Liver (tissue), 9 donors: ENCODE measurements around the gene NEAT1. TPM values are rescaled to one million over a fixed set of nuclear protein-coding genes. Genes with fewer than 3 reads are reported as not detected.

Experiments
- DNase-seq: peaks from one replicate; pipeline ENCODE4 v3.0.0-alpha.2; 2017; ENCODE audit warnings: low spot score
- H3K27ac ChIP-seq, 2 donors: one replicate each; pipeline ENCODE4 v1.7.0; 2013; ENCODE audit warnings: inconsistent platforms in 2 of 2, low read length in 2 of 2, control low read depth in 1 of 2, low read depth in 1 of 2, mild to moderate bottlenecking in 1 of 2
- H3K27me3 ChIP-seq, 4 donors: one replicate each; pipeline versions ENCODE4 v1.6.1 to v1.7.0; 2013; ENCODE audit warnings: low read length in 3 of 4, inconsistent platforms in 1 of 4, mild to moderate bottlenecking in 1 of 4, moderate library complexity in 1 of 4; ENCODE audit not compliant: control insufficient read depth in 4 of 4, insufficient read depth in 4 of 4
- H3K36me3 ChIP-seq, 4 donors: one replicate each; pipeline versions ENCODE4 v1.6.1 to v1.7.0; 2013; ENCODE audit warnings: low read length in 3 of 4, mild to moderate bottlenecking in 3 of 4, low read depth in 1 of 4, moderate library complexity in 1 of 4; ENCODE audit not compliant: control insufficient read depth in 4 of 4, insufficient read depth in 3 of 4
- H3K4me1 ChIP-seq, 4 donors: one replicate each; pipeline versions ENCODE4 v1.6.1 to v1.7.0; 2013; ENCODE audit warnings: low read length in 3 of 4, mild to moderate bottlenecking in 3 of 4, moderate library complexity in 1 of 4; ENCODE audit not compliant: control insufficient read depth in 4 of 4, insufficient read depth in 4 of 4
- H3K4me3 ChIP-seq, 3 donors: one replicate each; pipeline versions ENCODE4 v1.6.1 to v1.7.0; 2013; ENCODE audit warnings: low read length in 3 of 3, control low read depth in 1 of 3, low read depth in 1 of 3, mild to moderate bottlenecking in 1 of 3
- H3K9ac ChIP-seq, 2 donors: one replicate each; pipeline ENCODE4 v1.7.0; 2013; ENCODE audit warnings: low read length in 2 of 2, mild to moderate bottlenecking in 2 of 2, moderate library complexity in 2 of 2, control low read depth in 1 of 2, low read depth in 1 of 2
- H3K9me3 ChIP-seq, 4 donors: one replicate each; pipeline versions ENCODE4 v1.6.1 to v1.7.0; 2013; ENCODE audit warnings: low read length in 3 of 4; ENCODE audit not compliant: control insufficient read depth in 4 of 4
- CTCF ChIP-seq: fragments of 150-350 bp; IDR thresholded peaks from 2 replicates; pipeline ENCODE4 v1.5.1; 2017; ENCODE audit warnings: improper control_type of control experiment, low read depth, low read length; ENCODE audit not compliant: missing input control
- EGR1 ChIP-seq, 2 donors: IDR thresholded peaks; 2 replicates each; pipeline ENCODE4 v1.6.1; 2016 to 2018; ENCODE audit warnings: antibody characterized with exemption in 2 of 2, low read depth in 2 of 2
- FOXA1 ChIP-seq: IDR thresholded peaks from 2 replicates; pipeline ENCODE4 v1.6.1; 2016; ENCODE audit warnings: antibody characterized with exemption
- FOXA2 ChIP-seq: IDR thresholded peaks from 2 replicates; pipeline ENCODE4 v1.6.1; 2016; ENCODE audit warnings: antibody characterized with exemption
- GABPA ChIP-seq, 2 donors: IDR thresholded peaks in 1 of 2; conservative IDR thresholded peaks in 1 of 2; 2 replicates each; pipeline ENCODE4 v1.6.1; 2016; ENCODE audit warnings: antibody characterized with exemption in 2 of 2, mild to moderate bottlenecking in 1 of 2, moderate library complexity in 1 of 2
- HNF4A ChIP-seq, 2 donors: conservative IDR thresholded peaks; 2 replicates each; pipeline ENCODE4 v1.6.1; 2016; ENCODE audit warnings: antibody characterized with exemption in 2 of 2, mild to moderate bottlenecking in 2 of 2
- HNF4G ChIP-seq: IDR thresholded peaks from 2 replicates; pipeline ENCODE4 v1.6.1; 2016; ENCODE audit warnings: antibody characterized with exemption
- JUND ChIP-seq, 2 donors: IDR thresholded peaks; 2 replicates each; pipeline ENCODE4 v1.6.1; 2016; ENCODE audit warnings: antibody characterized with exemption in 2 of 2
- NR2F2 ChIP-seq: IDR thresholded peaks from 2 replicates; pipeline ENCODE4 v1.6.1; 2016; ENCODE audit warnings: antibody characterized with exemption
- RAD21 ChIP-seq, 2 donors: IDR thresholded peaks; 2 replicates each; pipeline ENCODE4 v1.6.1; 2016; ENCODE audit warnings: antibody characterized with exemption in 2 of 2, mild to moderate bottlenecking in 2 of 2
- REST ChIP-seq: IDR thresholded peaks from 2 replicates; pipeline ENCODE4 v1.6.1; 2016; ENCODE audit warnings: antibody characterized with exemption, mild to moderate bottlenecking
- RXRA ChIP-seq, 2 donors: IDR thresholded peaks; 2 replicates each; pipeline ENCODE4 v1.6.1; 2017 to 2018; ENCODE audit warnings: antibody characterized with exemption in 2 of 2, mild to moderate bottlenecking in 1 of 2
- SP1 ChIP-seq: IDR thresholded peaks from 2 replicates; pipeline ENCODE4 v1.6.1; 2018; ENCODE audit warnings: antibody characterized with exemption, mild to moderate bottlenecking
- TAF1 ChIP-seq: conservative IDR thresholded peaks from 2 replicates; pipeline ENCODE4 v1.6.1; 2016; ENCODE audit warnings: antibody characterized with exemption, mild to moderate bottlenecking
- ZBTB33 ChIP-seq: IDR thresholded peaks from 2 replicates; pipeline ENCODE4 v1.6.1; 2016; ENCODE audit warnings: antibody characterized with exemption
- WGBS: extraction: QIAGEN DNeasy Blood & Tissue Kit; methylation state at CpG from one replicate; pipeline ENCODE4 v1.1.7; 2013; 5-methylcytosine and 5-hydroxymethylcytosine counted together
- polyA plus RNA-seq, 2 donors: library from polyadenylated mRNA; stranded (reverse) in 1 of 2; unstranded in 1 of 2; fragments of 200-250 nt in 1 of 2; fragments of >200 nt in 1 of 2; fragmentation: Nextera tagmentation in 1 of 2; extraction: Ambion mirVana in 1 of 2; gene quantifications; one replicate each; pipeline versions ENCODE4 v1.2.1 to v1.2.3, GENCODE V29; 2013 to 2015
- total RNA-seq, 2 donors: library from RNA; depleted of rRNA; stranded (reverse); fragments of >200 nt; gene quantifications; one replicate each; pipeline ENCODE4 v1.2.3, GENCODE V29; 2014
- TF ChIP-seq, protein P1 (sequence below): IDR thresholded peaks from 2 replicates; pipeline ENCODE4 v1.6.1; 2016; ENCODE audit warnings: antibody characterized with exemption
- TF ChIP-seq, protein P2 (sequence below): IDR thresholded peaks from 2 replicates; pipeline ENCODE4 v1.6.1; 2016; ENCODE audit warnings: antibody characterized with exemption
- donor health status: healthy.
- donor health status: healthy.
- donor health status: healthy.
- donor health status: healthy.
- donor health status: healthy.

Gene NEAT1
- total and polyA plus RNA-seq, 4 donors: 29.6 to 1,968 (median 80.8) TPM

GRCh38 chr11:65445604-65446445 is 23.2 kb downstream of the NEAT1 start:
- Histone ChIP-seq H3K4me1 (peaks cover 0 to 3% (median 0%) of the 10 kb centered on the region in 4 donors), H3K4me3 (no peak overlapping the region), H3K9ac (no peak overlapping the region), H3K9me3 (no peaks in the 10 kb centered on the region), H3K27ac (peak overlapping the region; percentile 46 to 53), H3K36me3 (peaks cover 0 to 5% (median 3%) of the 10 kb centered on the region in 4 donors), H3K27me3 (no peaks in the 10 kb centered on the region)
- 60% methylated on average over 11 of the region's 11 CpGs for WGBS
- DNase-seq: no peak
- TF ChIP-seq, protein P1, sequence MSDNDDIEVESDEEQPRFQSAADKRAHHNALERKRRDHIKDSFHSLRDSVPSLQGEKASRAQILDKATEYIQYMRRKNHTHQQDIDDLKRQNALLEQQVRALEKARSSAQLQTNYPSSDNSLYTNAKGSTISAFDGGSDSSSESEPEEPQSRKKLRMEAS: no peak
- TF ChIP-seq NR2F2: peak; percentile 32
- no peak for TF ChIP-seq CTCF
- TF ChIP-seq JUND (IDR thresholded peaks at IDR 0.05): peak in 1 of 2 donors; percentile 12
- TF ChIP-seq FOXA2: no peak
- TF ChIP-seq REST: no peak
- TF ChIP-seq GABPA (IDR thresholded peaks at IDR 0.05 in 1 of 2, conservative IDR thresholded peaks at IDR 0.05 in 1 of 2): no peak
- TF ChIP-seq RAD21 (IDR thresholded peaks at IDR 0.05): no peak
- TF ChIP-seq SP1: peak; percentile 15
- no peak for TF ChIP-seq HNF4G
- TF ChIP-seq, protein P2, sequence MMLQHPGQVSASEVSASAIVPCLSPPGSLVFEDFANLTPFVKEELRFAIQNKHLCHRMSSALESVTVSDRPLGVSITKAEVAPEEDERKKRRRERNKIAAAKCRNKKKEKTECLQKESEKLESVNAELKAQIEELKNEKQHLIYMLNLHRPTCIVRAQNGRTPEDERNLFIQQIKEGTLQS: no peak
- no peak for TF ChIP-seq ZBTB33
- no peak for TF ChIP-seq TAF1
- TF ChIP-seq EGR1 (IDR thresholded peaks at IDR 0.05; ENCODE audit: low read depth in 2 of 2): peak in 1 of 2 donors; percentile 4
- no peak for TF ChIP-seq HNF4A (conservative IDR thresholded peaks at IDR 0.05)
- no peak for TF ChIP-seq FOXA1
- peak in 1 of 2 donors; percentile 5 for TF ChIP-seq RXRA (IDR thresholded peaks at IDR 0.05)
